A549 (cell line): ENCODE results near the gene CAMKMT. TPM values are rescaled to one million over a fixed set of nuclear protein-coding genes. Genes with fewer than 3 reads are reported as not detected.

Experiments used
- ATAC-seq, 2 experiments: fragments of 200-7000 bp in 1 of 2; fragments of >200 bp in 1 of 2; cut with Nextera tagmentation in 1 of 2; cut with Tn5 transposase in 1 of 2; 3 replicates each; pipeline versions ENCODE4 v1.8.0 to v1.9.1; 2018 to 2020; ENCODE audit warnings: mild to moderate bottlenecking in 1 of 2, moderate library complexity in 1 of 2
- CTCF ChIA-PET: fragments of 300-600 bp; sonication (Branson Sonifier 250); formaldehyde crosslinking; extraction: SDS; loops from one replicate; lab custom pipeline; 2021; ENCODE audit warnings: antibody characterized with exemption, inconsistent platforms; lab: Yijun Ruan, JAX
- POLR2A ChIA-PET: fragments of 350-600 bp; formaldehyde crosslinking; extraction: SDS; loops from one replicate; lab custom pipeline; 2021; ENCODE audit warnings: antibody characterized with exemption, inconsistent platforms; lab: Yijun Ruan, JAX
- DNase-seq, 2 experiments: peaks; one replicate each; pipeline versions ENCODE4 v3.0.0 to v3.0.0-alpha.2; 2011 to 2016; ENCODE audit warnings: low read depth in 1 of 2, low spot score in 1 of 2
- FAIRE-seq: peaks from 2 replicates; lab custom pipeline; 2011; peaks lifted over from hg19 to GRCh38; lab: Jason Lieb, UNC
- H3K27ac ChIP-seq, 2 experiments: fragments of >200 bp; sonication (Bioruptor Twin); formaldehyde crosslinking; 3 replicates each; pipeline ENCODE4 v1.5.1; 2016 to 2017
- H3K4me1 ChIP-seq: fragments of >200 bp; sonication (Bioruptor Twin); formaldehyde crosslinking; 3 replicates; pipeline ENCODE4 v1.6.1; 2016
- H3K4me2 ChIP-seq: fragments of >200 bp; sonication (Bioruptor Twin); formaldehyde crosslinking; 3 replicates; pipeline ENCODE4 v1.6.1; 2016
- H3K4me3 ChIP-seq: fragments of >200 bp; sonication (Bioruptor Twin); formaldehyde crosslinking; 3 replicates; pipeline ENCODE4 v1.5.1; 2016
- H3K9me3 ChIP-seq: fragments of >200 bp; sonication (Bioruptor Twin); formaldehyde crosslinking; 3 replicates; pipeline ENCODE4 v1.6.1; 2016
- BHLHE40 ChIP-seq: IDR thresholded peaks from 2 replicates; pipeline ENCODE4 v1.6.1; 2012; ENCODE audit warnings: low read depth, low read length, inconsistent platforms
- CHD2 ChIP-seq: fragments of 150-350 bp; IDR thresholded peaks from 2 replicates; pipeline ENCODE4 v1.6.1; 2014; ENCODE audit warnings: low read length; ENCODE audit not compliant: partially characterized antibody
- EHF ChIP-seq: fragments of 250-450 bp; sonication (Bioruptor Pico); IDR thresholded peaks from 2 replicates; pipeline ENCODE4 v1.5.0; 2020; ENCODE audit warnings: mild to moderate bottlenecking
- FOSL2 ChIP-seq, 2 experiments: fragments of 450-650 bp in 1 of 2; fragments of >200 bp in 1 of 2; sonication (Bioruptor Twin) in 1 of 2; formaldehyde crosslinking; IDR thresholded peaks; 2 replicates each; pipeline versions ENCODE4 v1.5.0 to v1.6.1; 2016 to 2020; ENCODE audit warnings: mild to moderate bottlenecking in 1 of 2, moderate library complexity in 1 of 2
- HES2 ChIP-seq: fragments of >200 bp; sonication (Bioruptor Twin); formaldehyde crosslinking; IDR thresholded peaks from 2 replicates; pipeline ENCODE4 v1.6.1; 2016
- JUN ChIP-seq, 2 experiments: fragments of >200 bp; sonication (Bioruptor Twin); formaldehyde crosslinking; IDR thresholded peaks; 2 replicates in 1 of 2; 3 replicates in 1 of 2; pipeline ENCODE4 v1.6.1; 2016 to 2017
- KDM1A ChIP-seq: fragments of 200-600 bp; sonication (generic); IDR thresholded peaks from 2 replicates; pipeline ENCODE4 v1.6.1; 2016; ENCODE audit warnings: low read depth, mild to moderate bottlenecking
- KDM5A ChIP-seq: fragments of 200-600 bp; sonication (generic); IDR thresholded peaks from 2 replicates; pipeline ENCODE4 v1.6.1; 2016; ENCODE audit warnings: antibody characterized with exemption, mild to moderate bottlenecking
- MAFK ChIP-seq: fragments of 450-650 bp; IDR thresholded peaks from 2 replicates; pipeline ENCODE4 v1.6.1; 2014; ENCODE audit not compliant: partially characterized antibody
- NFE2L2 ChIP-seq: fragments of 150-350 bp; conservative IDR thresholded peaks from 2 replicates; pipeline ENCODE4 v1.6.1; 2014; ENCODE audit warnings: low read length
- NPAS2 ChIP-seq: fragments of 250-450 bp; sonication (Bioruptor Pico); IDR thresholded peaks from 2 replicates; pipeline ENCODE4 v1.8.0; 2022; ENCODE audit warnings: mild to moderate bottlenecking, moderate library complexity, borderline replicate concordance
- NR3C1 ChIP-seq: fragments of >200 bp; sonication (Bioruptor Twin); formaldehyde crosslinking; IDR thresholded peaks from 3 replicates; pipeline ENCODE4 v1.6.1; 2017
- POLR2A ChIP-seq: IDR thresholded peaks from 2 replicates; pipeline ENCODE4 v1.6.1; 2012; ENCODE audit warnings: mild to moderate bottlenecking, low read length
- POLR2AphosphoS2 ChIP-seq: conservative IDR thresholded peaks from 2 replicates; pipeline ENCODE4 v1.6.1; 2012; ENCODE audit warnings: low read length, improper control_type of control experiment, inconsistent platforms
- RAD21 ChIP-seq, 2 experiments: fragments of >200 bp in 1 of 2; sonication (Bioruptor Twin) in 1 of 2; formaldehyde crosslinking in 1 of 2; IDR thresholded peaks in 1 of 2; conservative IDR thresholded peaks in 1 of 2; 2 replicates in 1 of 2; 3 replicates in 1 of 2; pipeline ENCODE4 v1.6.1; 2012 to 2018; ENCODE audit warnings: inconsistent platforms in 1 of 2
- REST ChIP-seq: fragments of 200-600 bp; sonication (generic); IDR thresholded peaks from 2 replicates; pipeline ENCODE4 v1.6.1; 2016; ENCODE audit warnings: antibody characterized with exemption, mild to moderate bottlenecking, moderate library complexity
- SREBF2 ChIP-seq: fragments of 450-650 bp; IDR thresholded peaks from 2 replicates; pipeline ENCODE4 v1.6.1; 2014; ENCODE audit warnings: mild to moderate bottlenecking, moderate library complexity
- ZSCAN20 ChIP-seq: fragments of 250-450 bp; sonication (Bioruptor Pico); IDR thresholded peaks from 2 replicates; pipeline ENCODE4 v1.8.0; 2022; ENCODE audit warnings: mild to moderate bottlenecking, moderate library complexity
- WGBS: methylation state at CpG from one replicate; pipeline ENCODE4 v1.1.6; 2017; ENCODE audit errors: missing lambda C conversion rate; 5-methylcytosine and 5-hydroxymethylcytosine counted together
- polyA plus RNA-seq, 4 experiments: library from polyadenylated mRNA; depleted of rRNA in 3 of 4; stranded (reverse); fragments of >200 nt; fragmentation: RNase III in 1 of 4; extraction: RNeasy Plus Mini Kit Qiagen cat#74134 plus additional on column Dnase treatment in 1 of 4; gene quantifications; 2 replicates in 3 of 4; 3 replicates in 1 of 4; pipeline ENCODE4 v1.2.3, GENCODE V29; 2011 to 2017
- TF ChIP-seq, protein P1 (sequence below): IDR thresholded peaks from 2 replicates; pipeline ENCODE4 v1.6.1; 2012; ENCODE audit warnings: low read depth, borderline replicate concordance
- TF ChIP-seq, protein P2 (sequence below): IDR thresholded peaks from 2 replicates; pipeline ENCODE4 v1.6.1; 2012
- TF ChIP-seq, protein P3 (sequence below): fragments of >200 bp; sonication (Bioruptor Twin); formaldehyde crosslinking; IDR thresholded peaks from 3 replicates; pipeline ENCODE4 v1.5.1; 2016
- TF ChIP-seq, protein P4 (sequence below): fragments of 450-650 bp; IDR thresholded peaks from 2 replicates; pipeline ENCODE4 v1.6.1; 2014; ENCODE audit warnings: antibody characterized with exemption

Gene CAMKMT
- polyA plus RNA-seq, 2 of the 4 experiments (the other 2 are of a cell fraction): 6.5 to 15.7 TPM

- no peak for TF ChIP-seq FOSL2 (IDR thresholded peaks at IDR 0.05)
- no peak for TF ChIP-seq FOSL2 (CRISPR knock-in tag; IDR thresholded peaks at IDR 0.05)
Measured at GRCh38 chr2:44778671-44779476, 417.1 kb downstream of the CAMKMT start (continued).

DNA sequence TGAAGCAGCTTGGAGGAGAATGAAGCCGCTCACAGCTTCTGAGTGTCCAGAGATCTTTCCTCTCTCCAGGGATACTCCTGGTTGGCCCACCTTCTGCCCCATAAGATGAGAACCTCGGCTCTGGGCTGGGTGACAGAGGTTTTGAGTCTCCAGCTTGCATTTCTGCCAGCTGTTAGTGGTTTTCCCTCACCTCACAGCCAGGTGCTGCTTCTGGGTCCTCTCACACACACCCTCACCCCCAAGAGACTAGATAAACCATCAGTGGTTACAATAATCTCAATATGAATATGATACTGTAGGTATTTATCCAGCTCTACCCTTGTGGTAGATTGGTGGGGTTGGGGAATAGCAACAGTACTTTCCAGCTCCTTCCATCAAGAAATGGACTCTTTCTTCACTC, 418.0 kb downstream of the CAMKMT start:
- ATAC-seq (no peak), DNase-seq (no peak), FAIRE-seq (no peak)
- ChIA-PET CTCF (interaction anchor here (0.6 to 1.5 kb wide), 3 partner anchors 10 to 499 kb away, joined by 3 to 4 read pairs (median 3); no protein-coding TSS in a partner anchor), POLR2A (no interaction called here)
- H3K4me1 ChIP-seq: no peaks in the 10 kb centered on the region
- no peak overlapping the region for H3K4me2 ChIP-seq
- no peak overlapping the region for H3K27ac ChIP-seq
- WGBS: 61% methylated on average over 2 of the region's 2 CpGs
- no peak overlapping the region for H3K4me3 ChIP-seq
- no peak for TF ChIP-seq MAFK
- TF ChIP-seq, protein P1, sequence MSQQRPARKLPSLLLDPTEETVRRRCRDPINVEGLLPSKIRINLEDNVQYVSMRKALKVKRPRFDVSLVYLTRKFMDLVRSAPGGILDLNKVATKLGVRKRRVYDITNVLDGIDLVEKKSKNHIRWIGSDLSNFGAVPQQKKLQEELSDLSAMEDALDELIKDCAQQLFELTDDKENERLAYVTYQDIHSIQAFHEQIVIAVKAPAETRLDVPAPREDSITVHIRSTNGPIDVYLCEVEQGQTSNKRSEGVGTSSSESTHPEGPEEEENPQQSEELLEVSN: no peak
- TF ChIP-seq NR3C1: no peak
- TF ChIP-seq SREBF2: no peak
- TF ChIP-seq REST: no peak
- TF ChIP-seq KDM1A: no peak
- no peak for TF ChIP-seq POLR2AphosphoS2
- no peaks in the 10 kb centered on the region; the same call in 2 of the 3 replicates for H3K9me3 ChIP-seq

DNA sequence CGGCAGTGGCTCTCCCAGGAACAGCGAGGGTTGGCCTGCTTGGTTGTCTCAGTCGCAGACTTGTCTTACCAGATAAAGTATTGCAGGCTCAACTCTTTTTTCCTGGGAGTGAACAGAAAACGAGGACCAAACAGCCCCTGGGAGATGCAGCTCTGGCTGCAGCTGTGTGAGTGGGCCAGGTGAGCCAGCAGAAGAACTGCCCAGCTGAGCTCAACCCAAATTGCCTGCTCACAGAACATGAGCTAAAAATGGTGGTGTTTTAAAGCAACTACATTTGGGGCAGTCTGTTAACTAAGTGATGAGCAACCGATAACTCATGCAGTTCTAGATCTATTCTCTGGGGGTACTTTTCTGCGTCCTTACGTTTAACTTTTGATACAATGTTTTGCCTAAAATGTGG, 418.7 kb downstream of the CAMKMT start:
- Histone ChIP-seq H3K27ac (no peak overlapping the region), H3K4me3 (no peak overlapping the region), H3K9me3 (no peaks in the 10 kb centered on the region; the same call in 2 of the 3 replicates), H3K4me2 (no peak overlapping the region), H3K4me1 (no peaks in the 10 kb centered on the region)
- WGBS: 67% methylated on average over 7 of the region's 7 CpGs
- no peak for DNase-seq
- no peak for FAIRE-seq
- ATAC-seq: no peak
- ChIA-PET POLR2A (no interaction called here), CTCF (interaction anchor here (1.5 kb wide), 1 partner anchor 301 kb away, joined by 4 read pairs; no protein-coding TSS in a partner anchor)
- TF ChIP-seq, protein P2, sequence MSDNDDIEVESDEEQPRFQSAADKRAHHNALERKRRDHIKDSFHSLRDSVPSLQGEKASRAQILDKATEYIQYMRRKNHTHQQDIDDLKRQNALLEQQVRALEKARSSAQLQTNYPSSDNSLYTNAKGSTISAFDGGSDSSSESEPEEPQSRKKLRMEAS: no peak
- no peak for TF ChIP-seq JUN (IDR thresholded peaks at IDR 0.05)
- TF ChIP-seq, protein P3, sequence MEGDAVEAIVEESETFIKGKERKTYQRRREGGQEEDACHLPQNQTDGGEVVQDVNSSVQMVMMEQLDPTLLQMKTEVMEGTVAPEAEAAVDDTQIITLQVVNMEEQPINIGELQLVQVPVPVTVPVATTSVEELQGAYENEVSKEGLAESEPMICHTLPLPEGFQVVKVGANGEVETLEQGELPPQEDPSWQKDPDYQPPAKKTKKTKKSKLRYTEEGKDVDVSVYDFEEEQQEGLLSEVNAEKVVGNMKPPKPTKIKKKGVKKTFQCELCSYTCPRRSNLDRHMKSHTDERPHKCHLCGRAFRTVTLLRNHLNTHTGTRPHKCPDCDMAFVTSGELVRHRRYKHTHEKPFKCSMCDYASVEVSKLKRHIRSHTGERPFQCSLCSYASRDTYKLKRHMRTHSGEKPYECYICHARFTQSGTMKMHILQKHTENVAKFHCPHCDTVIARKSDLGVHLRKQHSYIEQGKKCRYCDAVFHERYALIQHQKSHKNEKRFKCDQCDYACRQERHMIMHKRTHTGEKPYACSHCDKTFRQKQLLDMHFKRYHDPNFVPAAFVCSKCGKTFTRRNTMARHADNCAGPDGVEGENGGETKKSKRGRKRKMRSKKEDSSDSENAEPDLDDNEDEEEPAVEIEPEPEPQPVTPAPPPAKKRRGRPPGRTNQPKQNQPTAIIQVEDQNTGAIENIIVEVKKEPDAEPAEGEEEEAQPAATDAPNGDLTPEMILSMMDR: no peak
- TF ChIP-seq NPAS2 (CRISPR knock-in tag): no peak
- no peak for TF ChIP-seq HES2
- TF ChIP-seq, protein P4, sequence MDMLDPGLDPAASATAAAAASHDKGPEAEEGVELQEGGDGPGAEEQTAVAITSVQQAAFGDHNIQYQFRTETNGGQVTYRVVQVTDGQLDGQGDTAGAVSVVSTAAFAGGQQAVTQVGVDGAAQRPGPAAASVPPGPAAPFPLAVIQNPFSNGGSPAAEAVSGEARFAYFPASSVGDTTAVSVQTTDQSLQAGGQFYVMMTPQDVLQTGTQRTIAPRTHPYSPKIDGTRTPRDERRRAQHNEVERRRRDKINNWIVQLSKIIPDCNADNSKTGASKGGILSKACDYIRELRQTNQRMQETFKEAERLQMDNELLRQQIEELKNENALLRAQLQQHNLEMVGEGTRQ: no peak
- TF ChIP-seq POLR2A: no peak
- no peak for TF ChIP-seq REST
- TF ChIP-seq BHLHE40: no peak
- TF ChIP-seq NFE2L2: no peak
- no peak for TF ChIP-seq EHF
- no peak for TF ChIP-seq RAD21 (conservative IDR thresholded peaks at IDR 0.05 in 1 of 2, IDR thresholded peaks at IDR 0.05 in 1 of 2)
- no peak for TF ChIP-seq ZSCAN20 (CRISPR knock-in tag)
- TF ChIP-seq CHD2: no peak
- TF ChIP-seq KDM5A: no peak
- no peak for TF ChIP-seq SREBF2
